Activated CD8-positive, alpha-beta T cell treated with anti-CD3 and anti-CD28 coated beads for 36 hours (primary cell): ENCODE data around the gene CENPA. TPM values are rescaled to one million over a fixed set of nuclear protein-coding genes. Genes with fewer than 3 reads are reported as not detected.
A peak's percentile ranks its signal among the peaks of the same experiment; 100 is the strongest.

Experiments
- ATAC-seq: fragments of 200-7000 bp; cut with Tn5 transposase; one replicate; pipeline ENCODE4 v1.10.0; 2021; ENCODE audit warnings: mild to moderate bottlenecking, moderate library complexity
- CTCF ChIA-PET: fragments of 350-600 bp; sonication (Branson Sonifier 250); formaldehyde crosslinking; loops from one replicate; lab custom pipeline; 2021; ENCODE audit warnings: antibody characterized with exemption; lab: Charles Lee
- POLR2A ChIA-PET: fragments of 350-600 bp; sonication (Branson Sonifier 250); formaldehyde crosslinking; loops from one replicate; lab custom pipeline; 2021; ENCODE audit warnings: antibody characterized with exemption; lab: Charles Lee
- DNase-seq: peaks from one replicate; pipeline ENCODE4 v3.0.0-alpha.2; 2020
- H3K27ac Mint-ChIP-seq: one replicate; pipeline ENCODE4 v1.8.0; 2021; ENCODE audit warnings: mild to moderate bottlenecking, mixed read lengths
- H3K27me3 Mint-ChIP-seq: one replicate; pipeline ENCODE4 v1.8.0; 2021; ENCODE audit warnings: mixed read lengths
- H3K36me3 Mint-ChIP-seq: one replicate; pipeline ENCODE4 v1.8.0; 2021; ENCODE audit warnings: low read depth, mixed read lengths
- H3K4me1 Mint-ChIP-seq: one replicate; pipeline ENCODE4 v1.8.0; 2021; ENCODE audit warnings: low read depth, mixed read lengths
- H3K4me3 Mint-ChIP-seq: one replicate; pipeline ENCODE4 v1.8.0; 2021; ENCODE audit warnings: mild to moderate bottlenecking, moderate library complexity, mixed read lengths
- H3K9me3 Mint-ChIP-seq: one replicate; pipeline ENCODE4 v1.8.0; 2021; ENCODE audit warnings: mixed read lengths
- intact Hi-C: fragments of 100-400 bp; cut with micrococcal nuclease; formaldehyde crosslinking; loops from one replicate; pipeline ENCODE4 v1.10.0; 2022
- total RNA-seq, 2 experiments: library from RNA; stranded (reverse); gene quantifications; one replicate each; pipeline ENCODE4 v1.2.3, GENCODE V29; 2021
- TF ChIP-seq, protein P1 (sequence below): fragments of 200-600 bp; IDR thresholded peaks from one replicate; pipeline ENCODE4 v1.8.0; 2022; ENCODE audit warnings: antibody characterized with exemption, mild to moderate bottlenecking

CENPA gene
- total RNA-seq, 2 experiments from 2014 or later: 32.5 to 33.6 TPM

DNA sequence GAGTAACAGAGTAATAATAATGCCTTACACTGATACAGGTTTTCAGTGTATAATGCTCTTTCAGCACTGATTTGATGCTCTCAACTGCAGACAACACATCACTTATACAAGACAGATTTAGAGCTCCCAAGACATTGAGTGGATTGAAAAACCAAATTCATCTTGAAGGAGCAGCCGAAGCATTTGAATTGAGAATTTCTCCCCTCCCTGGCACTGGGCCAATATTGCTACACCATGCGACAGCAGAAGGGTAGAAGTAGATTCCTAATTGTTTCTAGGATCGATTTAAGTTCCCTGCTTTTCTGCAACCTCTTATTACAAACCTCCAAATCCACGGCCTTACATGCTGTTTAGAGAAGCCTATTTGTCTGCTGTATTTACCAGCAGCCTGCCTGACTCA is 15.5 kb downstream of the CENPA start:
- no peaks in the 10 kb centered on the region for H3K9me3 Mint-ChIP-seq
- intact Hi-C loops: no loop called here
- CTCF ChIA-PET: no interaction called here
- ATAC-seq (no peak), DNase-seq (no peak)
- H3K36me3 Mint-ChIP-seq: peaks cover 10% of the 10 kb centered on the region
- no peak overlapping the region for H3K27ac Mint-ChIP-seq
- no peaks in the 10 kb centered on the region for H3K27me3 Mint-ChIP-seq
- POLR2A ChIA-PET: no interaction called here
- no peak overlapping the region for H3K4me3 Mint-ChIP-seq
- TF ChIP-seq, protein P1, sequence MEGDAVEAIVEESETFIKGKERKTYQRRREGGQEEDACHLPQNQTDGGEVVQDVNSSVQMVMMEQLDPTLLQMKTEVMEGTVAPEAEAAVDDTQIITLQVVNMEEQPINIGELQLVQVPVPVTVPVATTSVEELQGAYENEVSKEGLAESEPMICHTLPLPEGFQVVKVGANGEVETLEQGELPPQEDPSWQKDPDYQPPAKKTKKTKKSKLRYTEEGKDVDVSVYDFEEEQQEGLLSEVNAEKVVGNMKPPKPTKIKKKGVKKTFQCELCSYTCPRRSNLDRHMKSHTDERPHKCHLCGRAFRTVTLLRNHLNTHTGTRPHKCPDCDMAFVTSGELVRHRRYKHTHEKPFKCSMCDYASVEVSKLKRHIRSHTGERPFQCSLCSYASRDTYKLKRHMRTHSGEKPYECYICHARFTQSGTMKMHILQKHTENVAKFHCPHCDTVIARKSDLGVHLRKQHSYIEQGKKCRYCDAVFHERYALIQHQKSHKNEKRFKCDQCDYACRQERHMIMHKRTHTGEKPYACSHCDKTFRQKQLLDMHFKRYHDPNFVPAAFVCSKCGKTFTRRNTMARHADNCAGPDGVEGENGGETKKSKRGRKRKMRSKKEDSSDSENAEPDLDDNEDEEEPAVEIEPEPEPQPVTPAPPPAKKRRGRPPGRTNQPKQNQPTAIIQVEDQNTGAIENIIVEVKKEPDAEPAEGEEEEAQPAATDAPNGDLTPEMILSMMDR: no peak
- H3K4me1 Mint-ChIP-seq: no peaks in the 10 kb centered on the region

DNA sequence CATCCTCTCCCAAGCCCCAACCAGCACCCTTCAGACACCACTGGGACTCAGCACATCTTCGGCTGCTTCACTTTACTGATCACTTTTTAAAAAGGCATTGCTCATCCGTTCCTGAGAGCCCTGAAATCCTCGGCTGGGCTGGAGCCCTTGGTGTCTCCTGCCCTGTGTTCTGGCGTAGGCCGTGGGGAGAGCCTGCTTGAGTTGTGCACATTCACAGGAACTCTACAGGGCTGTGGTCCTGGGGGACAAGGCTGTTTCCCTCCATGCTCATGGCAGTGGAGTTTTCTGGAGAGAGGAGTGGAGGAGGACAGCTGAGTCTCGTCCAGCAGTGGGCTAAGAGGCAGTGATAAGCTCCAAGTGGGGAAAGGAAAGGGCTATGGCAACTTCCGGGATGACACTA is 15.9 kb downstream of the CENPA start:
- Mint-ChIP-seq H3K4me3 (no peak overlapping the region), H3K4me1 (no peaks in the 10 kb centered on the region), H3K27ac (no peak overlapping the region), H3K36me3 (peaks cover 8% of the 10 kb centered on the region), H3K27me3 (no peaks in the 10 kb centered on the region), H3K9me3 (no peaks in the 10 kb centered on the region)
- intact Hi-C loops: no loop called here
- no peak for DNase-seq
- ATAC-seq: no peak
- ChIA-PET POLR2A (no interaction called here), CTCF (no interaction called here)
- TF ChIP-seq, protein P1: no peak

DNA sequence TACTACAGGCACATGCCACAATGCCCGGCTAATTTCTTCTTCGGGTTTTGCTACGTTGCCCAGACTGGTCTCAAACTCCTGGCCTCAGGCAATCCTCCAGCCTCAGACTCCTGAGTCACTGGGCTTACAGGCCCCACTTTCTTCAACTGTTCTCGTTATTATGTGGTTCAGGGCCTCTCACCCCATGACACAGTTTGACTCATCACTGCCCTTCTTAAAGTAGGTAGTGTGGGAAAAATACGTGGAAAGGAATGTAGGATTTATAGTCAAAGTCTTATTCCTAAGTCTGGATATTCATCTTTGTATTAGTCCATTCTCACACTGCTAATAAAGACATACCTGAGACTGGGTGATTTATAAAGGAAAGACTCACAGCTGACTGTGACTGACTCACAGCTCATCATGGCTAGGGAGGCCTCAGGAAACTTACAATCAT is 19.4 kb downstream of the CENPA start:
- ATAC-seq: no peak
- no peak overlapping the region for H3K27ac Mint-ChIP-seq
- TF ChIP-seq, protein P1: no peak
- no peaks in the 10 kb centered on the region for H3K36me3 Mint-ChIP-seq
- no peak overlapping the region for H3K4me3 Mint-ChIP-seq
- DNase-seq: no peak
- H3K4me1 Mint-ChIP-seq: peaks cover 13% of the 10 kb centered on the region
- POLR2A ChIA-PET: no interaction called here
- CTCF ChIA-PET: no interaction called here
- no peaks in the 10 kb centered on the region for H3K9me3 Mint-ChIP-seq
- no peaks in the 10 kb centered on the region for H3K27me3 Mint-ChIP-seq
- intact Hi-C loops: no loop called here

DNA sequence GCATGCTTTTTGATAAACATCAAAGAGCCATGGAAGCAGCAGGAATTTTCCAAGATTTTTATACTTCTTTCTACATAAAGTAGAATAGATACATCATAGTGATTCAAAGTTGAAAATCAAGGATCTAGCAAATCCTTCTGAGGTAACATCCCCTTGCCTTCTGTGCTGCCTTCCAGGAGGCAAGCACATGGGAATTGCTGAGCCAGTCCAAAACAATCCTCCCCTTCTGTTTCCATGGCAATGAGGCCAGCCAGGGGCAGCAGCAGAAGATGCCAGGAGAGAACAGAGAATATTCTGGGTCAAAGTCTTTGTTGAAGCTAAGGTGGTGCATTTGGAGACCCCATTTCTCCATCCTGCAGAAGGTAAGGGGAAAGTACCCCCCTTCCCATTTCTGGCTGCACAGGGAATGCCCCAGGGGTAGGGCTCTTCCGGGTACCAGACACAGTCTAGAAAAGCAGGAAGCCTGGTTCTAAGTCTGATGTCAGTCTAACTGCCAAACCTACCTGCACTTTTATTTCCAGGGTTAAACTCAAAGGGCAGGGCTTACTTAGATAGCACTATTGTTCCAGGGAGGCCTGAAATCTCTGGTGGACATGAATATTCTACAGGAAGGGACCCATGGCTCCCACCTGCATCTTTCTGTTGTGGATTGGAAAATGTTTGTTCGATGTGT is 22.1 kb downstream of the CENPA start:
- no peak for ATAC-seq
- DNase-seq: no peak
- TF ChIP-seq, protein P1: no peak
- ChIA-PET CTCF (interaction anchor here (2.0 kb wide), 1 partner anchor 38 kb away, joined by 7 read pairs; no protein-coding TSS in a partner anchor), POLR2A (no interaction called here)
- no peaks in the 10 kb centered on the region for H3K36me3 Mint-ChIP-seq
- intact Hi-C loops: no loop called here
- peaks cover 25% of the 10 kb centered on the region for H3K4me1 Mint-ChIP-seq
- H3K27ac Mint-ChIP-seq: no peak overlapping the region
- H3K27me3 Mint-ChIP-seq: no peaks in the 10 kb centered on the region
- no peaks in the 10 kb centered on the region for H3K9me3 Mint-ChIP-seq
- no peak overlapping the region for H3K4me3 Mint-ChIP-seq

DNA sequence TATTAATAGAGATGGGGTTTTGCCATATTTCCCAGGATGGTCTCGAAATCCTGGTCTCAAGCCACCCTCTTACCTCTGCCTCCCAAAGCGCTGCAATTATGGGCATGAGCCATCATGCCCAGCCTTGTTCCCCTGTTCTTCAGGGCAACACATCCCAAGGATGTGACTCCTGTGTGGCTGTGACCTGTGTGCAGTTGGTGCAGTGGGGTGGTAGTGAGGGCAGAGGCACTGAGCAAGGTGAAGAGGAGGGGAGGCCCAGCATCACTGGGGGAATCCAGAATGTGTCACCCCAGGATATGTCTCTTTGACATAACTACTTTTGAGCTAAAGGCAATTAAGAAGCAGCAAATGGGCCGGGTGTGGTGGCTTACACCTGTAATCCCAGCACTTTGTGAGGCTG is 23.4 kb downstream of the CENPA start:
- intact Hi-C loops: no loop called here
- ATAC-seq (peak; percentile 62), DNase-seq (peak; percentile 25)
- no peak overlapping the region for H3K4me3 Mint-ChIP-seq
- CTCF ChIA-PET: interaction anchor here (1.3 to 2.0 kb wide), 2 partner anchors 37 to 113 kb away, joined by 3 to 7 read pairs; no protein-coding TSS in a partner anchor
- H3K36me3 Mint-ChIP-seq: no peaks in the 10 kb centered on the region
- H3K9me3 Mint-ChIP-seq: no peaks in the 10 kb centered on the region
- peaks cover 25% of the 10 kb centered on the region for H3K4me1 Mint-ChIP-seq
- no peaks in the 10 kb centered on the region for H3K27me3 Mint-ChIP-seq
- POLR2A ChIA-PET: no interaction called here
- TF ChIP-seq, protein P1: no peak
- H3K27ac Mint-ChIP-seq: no peak overlapping the region
